KG1 (cell line): ENCODE measurements around the gene ATP2B1.
A peak's percentile ranks its signal among the peaks of the same experiment; 100 is the strongest.
"Not testable (repeated sequence)": the region's sequence is repeated elsewhere in the genome, so short reads cannot be mapped to it uniquely, and the experiment has no call there.

Experiments
- DNase-seq: peaks from one replicate; lab custom pipeline; 2025; lab: John Stamatoyannopoulos, UW

ATP2B1 gene

DNA sequence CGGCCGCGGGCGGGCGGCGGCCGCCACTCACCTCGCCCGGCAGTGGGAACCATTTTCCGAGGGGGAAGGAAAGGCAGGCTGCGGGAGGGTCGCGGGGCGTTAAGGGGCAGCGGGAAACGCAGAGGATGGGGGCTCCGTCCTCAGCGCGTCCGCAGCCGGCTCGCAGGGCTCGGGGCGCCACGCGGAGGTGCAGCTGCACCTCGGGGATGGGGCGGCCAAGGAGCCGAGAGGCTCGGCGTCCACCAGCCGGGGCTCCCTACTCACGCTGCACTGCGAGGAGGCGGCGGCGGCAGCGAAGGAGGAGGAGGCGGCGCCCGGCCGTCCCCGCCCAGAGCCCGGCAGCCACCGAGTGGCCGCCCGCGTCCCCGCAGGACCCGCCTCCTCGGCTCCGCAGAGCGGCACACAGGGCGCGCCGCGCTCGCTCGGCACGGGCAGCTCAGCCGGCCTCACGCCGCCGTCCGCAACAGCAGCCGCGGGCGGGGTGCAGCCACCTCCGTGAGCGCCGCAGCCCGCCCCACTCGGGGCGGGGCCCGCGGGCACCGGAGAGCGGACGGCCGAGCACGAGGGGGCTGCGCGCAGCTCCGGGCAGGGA lies at the start of gene ATP2B1:
Gene ATP2B1, minus strand, starts transcription at position 274 of the 592 bp plus-strand sequence. CDS start 52,952 bp downstream, outside the sequence.
- no peak for DNase-seq

DNA sequence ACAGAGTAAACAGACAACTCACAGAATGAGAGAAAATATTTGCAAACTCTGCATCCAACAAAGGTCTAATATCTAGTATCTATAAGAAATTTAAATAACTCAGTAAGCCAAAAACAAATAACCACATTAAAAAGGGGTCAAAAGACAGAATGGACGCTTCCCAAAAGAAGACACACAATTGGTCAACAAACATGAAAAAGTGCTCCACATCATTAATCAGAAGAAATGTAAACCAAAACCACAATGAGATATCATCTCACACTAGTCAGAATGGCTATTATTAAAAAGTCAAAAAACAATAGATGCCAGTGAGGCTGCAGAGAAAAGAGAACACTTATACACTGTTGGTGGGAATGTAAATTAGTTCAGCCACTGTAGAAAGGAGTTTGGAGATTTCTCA lies 49.3 kb upstream of the ATP2B1 start:
- DNase-seq = not testable (repeated sequence)

DNA sequence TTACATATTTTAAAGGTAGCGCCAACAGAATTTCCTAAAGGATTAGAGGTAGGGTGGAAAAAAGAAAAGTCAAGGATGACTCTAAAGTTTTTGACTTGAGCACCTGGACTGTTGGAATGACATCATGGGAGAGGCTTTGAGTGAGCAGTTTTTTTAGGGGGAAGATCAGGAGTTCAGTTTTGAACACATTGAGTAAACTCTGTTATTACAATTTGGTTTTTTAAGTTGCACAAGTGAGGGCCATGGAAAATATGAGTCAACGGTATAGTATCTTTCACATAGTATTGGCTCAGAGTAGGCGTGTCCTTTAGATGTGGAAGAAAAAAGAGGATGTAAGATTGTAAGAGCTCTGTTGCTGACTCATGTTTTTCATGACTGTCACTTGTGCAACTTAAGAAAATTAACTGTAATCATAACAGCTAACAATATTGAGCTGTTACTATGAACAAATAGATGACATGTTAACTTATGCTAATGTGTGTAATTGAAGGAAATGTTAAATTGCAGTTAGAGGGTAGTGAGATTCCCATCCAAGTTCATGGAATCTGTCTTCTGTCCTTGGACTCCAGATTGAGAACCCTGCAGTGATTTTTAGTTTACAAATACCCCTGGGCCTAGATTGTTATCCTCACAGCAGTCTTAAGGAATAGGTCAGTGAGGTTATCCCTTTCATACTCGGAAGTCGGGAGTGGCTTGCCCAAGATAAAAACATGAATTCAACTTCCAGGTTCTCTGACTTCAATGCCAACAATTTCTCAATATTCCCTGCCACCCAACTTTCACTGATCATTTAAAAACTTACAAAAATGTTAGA lies 48.2 kb upstream of the ATP2B1 start:
- DNase-seq = peak; percentile 76

DNA sequence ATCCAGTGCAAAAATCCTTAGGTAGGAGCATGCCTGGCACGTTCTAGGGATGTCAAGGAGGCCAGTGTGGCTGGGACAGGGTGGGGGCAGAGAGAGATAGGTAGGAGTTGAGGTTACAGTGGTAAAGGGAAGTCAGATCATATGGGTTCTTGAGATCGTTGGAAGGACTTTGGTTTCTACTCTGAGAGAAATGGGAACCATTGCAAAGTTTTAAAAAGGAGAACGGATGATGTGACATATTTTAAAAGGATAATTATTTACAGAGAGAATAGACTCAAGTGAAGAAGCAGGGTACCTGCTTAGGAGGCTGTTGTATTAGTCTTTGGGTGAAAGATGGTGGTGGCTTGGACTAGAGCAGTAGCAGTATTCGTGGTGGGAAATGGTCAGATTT lies 47.6 kb upstream of the ATP2B1 start:
- no peak for DNase-seq

DNA sequence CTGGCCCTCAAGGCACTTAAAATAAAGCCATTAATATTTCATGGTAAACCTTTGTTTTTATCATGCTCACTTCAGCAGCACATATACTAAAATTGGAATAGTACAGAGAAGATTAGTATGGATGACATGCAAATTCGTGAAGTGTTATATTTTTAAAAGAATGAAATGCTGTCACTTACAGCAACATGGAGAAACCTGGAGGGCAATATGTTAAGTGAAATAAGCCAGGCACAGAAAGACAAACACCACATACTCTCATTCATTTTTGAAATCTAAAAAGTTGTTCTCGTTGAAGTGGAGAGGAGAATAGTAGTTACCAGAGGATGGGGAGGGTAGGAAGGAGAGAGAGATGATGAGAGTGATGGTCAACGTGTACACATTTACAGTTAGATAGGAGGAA lies 45.4 kb upstream of the ATP2B1 start:
- no peak for DNase-seq

DNA sequence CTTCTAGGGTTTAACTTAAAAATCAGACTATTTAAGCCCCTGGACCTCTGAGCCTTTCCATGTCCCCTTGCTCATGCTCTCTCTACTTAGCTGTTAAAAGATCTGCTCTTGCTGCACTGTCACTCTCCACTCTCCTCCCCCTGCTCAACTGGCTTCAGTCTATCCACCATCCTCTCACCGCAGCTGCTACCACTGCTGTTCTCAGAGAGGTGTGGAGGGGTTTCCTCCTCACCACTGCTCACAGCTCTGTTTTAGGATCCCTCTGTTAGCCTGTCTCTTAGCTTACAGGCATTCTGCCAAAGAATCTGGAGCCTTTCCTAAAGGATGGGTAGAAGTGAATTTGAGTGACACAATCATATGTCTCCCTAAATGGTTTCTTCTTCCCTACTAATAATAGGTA lies 43.7 kb upstream of the ATP2B1 start:
- no peak for DNase-seq

DNA sequence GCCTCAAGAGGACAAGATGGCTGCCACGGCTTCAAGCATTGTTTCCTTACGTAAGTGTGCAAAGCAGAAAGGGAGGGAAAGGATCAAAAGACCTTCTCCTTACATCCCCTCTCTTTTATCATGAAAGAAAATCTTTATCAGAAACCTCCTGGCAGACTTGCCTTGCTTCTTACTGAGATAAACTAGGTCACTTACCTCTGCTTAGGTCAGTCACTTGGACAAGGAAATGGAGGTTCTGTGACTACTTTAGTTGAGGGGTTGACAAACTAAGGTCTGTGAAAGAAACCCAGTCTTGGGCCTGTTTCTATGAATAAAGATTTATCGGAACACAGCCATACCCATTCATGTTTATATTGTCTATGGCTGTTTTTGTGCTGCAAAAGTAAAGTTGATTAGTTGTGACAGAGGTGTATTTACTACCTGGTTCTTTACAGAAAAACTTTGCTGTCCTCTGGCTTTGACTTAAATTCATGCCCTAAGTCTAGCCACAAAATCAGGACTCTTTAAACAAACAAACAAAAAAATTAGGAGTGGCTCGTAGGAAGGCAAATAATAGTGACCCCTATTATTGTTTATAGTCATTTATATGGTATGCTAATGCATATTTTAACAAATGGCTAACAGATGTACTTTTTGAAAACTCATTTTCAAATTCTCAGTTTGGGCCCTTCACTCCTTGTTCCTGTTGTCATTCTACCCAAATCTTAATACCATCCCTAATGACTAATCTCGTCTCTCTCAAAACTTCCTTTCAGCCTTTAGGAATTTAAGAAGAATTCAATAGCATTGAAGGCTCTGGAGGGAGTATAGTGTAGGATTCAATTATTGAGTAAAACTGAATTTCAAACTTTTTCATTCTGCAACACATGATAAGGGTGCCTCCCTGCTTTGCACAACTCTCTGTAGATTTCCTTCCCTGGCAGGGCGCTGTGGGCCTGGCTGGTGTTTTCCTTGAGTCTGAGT lies 42.0 kb upstream of the ATP2B1 start:
- DNase-seq = no peak

DNA sequence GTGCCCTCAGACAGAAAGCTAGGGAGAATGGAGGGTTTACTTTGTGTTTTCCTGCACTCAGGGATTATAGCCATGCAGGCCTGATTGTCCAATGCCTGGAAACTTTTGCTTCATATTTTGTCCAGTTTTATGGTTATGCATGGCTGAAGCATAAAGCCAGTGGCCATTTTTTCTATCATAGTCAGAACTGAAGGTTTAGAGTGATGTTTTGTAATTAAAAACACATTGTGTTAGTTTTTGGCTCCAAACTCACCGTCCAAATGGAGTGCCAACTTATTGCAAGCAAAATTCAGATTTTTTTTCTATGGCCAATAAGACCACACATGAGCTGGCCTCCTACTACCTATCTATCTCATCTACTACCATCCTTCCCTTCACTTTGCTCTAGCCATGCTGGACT lies 40.2 kb upstream of the ATP2B1 start:
- DNase-seq = no peak

DNA sequence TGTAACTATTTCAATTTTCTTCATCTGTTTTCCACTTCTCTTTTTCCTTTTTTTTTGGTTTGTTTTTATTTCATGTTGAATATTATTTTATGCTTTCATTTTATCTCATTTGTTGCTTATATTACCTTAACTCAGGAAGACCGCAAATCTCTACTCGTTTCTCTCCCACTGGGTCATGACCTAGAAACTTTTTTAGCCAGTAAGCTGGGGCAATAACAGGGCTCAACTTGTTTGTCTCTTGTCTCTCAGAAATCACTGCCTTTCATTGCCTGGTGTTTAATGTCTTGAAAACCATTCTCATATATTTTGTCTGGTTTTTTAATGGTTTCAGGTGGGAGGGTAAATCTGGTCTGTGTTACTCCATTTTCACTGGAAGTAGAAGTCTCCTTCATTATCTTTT lies 36.6 kb upstream of the ATP2B1 start:
- DNase-seq = no peak

DNA sequence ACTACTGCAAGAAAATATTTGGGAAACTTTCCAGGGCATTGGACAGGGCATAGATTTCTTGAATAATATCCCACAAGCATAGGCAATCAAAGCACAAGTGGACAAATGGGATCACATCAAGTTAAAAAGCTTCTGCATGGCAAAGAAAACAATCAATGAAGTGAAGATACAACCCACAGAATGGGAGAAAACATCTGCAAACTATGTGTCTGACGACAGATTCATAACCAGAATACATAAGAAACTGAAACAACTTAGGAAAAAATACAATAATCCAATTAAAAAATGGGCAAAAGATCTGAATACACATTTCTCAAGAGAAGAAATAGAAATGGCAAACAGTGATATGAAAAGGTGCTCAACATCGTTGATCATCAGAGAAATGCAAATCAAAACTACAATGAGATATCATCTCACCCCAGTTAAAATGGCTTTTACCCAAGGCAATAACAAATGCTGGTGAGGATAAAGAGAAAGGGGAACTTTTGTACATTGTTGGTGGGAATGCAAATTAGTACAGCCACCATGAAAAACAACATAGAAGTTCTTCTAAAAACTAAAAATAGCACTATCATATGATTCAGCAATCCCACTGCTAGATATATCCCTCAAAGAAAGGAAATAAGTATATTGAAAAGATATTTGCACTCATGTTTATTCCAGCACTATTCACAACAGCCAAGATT lies 33.8 kb upstream of the ATP2B1 start:
- DNase-seq = no peak

DNA sequence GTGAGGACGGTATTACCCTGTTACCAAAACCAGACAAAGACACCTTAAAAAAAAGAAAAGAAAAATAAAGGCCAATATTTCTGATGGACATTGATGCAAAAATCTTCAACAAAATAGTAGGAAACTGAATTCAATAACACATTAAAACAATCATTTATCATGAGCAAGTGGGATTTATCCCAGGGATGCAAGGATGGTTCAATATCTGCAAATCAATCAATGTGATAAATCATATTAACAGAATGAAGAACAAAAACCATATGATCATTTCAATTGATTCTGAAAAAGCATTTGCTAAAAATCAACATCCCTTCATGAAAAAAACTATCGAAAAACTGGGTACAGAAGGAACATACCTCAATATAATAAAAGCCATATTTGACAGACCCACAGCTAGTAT lies 32.3 kb upstream of the ATP2B1 start:
- no peak for DNase-seq

DNA sequence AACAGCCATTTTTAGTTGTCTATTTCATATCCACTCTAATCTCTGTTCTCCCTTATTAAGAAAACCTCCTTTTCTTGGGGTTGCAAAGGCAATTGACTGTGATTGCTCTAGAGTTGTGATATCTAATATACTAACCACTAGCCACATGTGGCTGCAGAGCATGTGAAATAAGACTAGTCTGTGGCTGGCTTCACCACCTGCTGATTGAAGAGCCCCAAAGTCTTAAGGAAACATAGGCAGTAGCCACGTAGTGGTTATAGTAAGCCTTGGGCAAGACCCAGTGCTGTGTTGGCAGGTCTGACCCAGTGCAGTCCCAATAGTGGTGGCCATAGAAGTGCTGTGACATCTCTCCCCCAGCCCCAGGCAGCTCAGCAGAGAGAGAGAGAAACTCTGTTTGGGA lies 28.4 kb upstream of the ATP2B1 start:
- no peak for DNase-seq

DNA sequence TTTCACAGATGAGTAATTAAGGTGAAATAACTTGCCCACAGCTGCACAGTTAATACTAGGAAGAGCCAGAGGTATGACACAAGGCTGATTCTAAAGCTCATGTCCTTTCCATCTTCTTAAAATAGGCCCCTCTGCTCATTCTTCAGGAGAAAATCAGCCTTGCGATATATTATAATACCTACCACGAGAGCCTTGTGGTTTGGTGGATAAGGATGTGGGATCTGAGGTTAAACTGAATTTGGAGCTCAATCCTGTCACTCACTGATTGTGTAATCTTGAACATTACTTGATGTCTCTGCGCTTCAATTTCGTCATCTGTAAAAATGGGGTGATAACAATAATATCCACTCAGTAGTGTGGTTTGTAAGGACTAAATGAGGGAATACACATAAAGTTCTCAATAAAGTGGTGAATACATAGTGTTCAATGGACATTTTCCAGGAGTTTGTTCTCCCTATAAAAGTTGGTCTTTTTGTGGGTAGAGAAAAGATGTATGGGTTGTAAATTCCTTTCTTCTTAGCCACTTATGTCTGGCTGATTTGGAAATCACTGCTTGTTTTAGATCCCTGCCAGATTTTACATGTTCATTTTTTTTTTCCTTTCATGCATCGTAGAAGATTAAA lies 25.1 kb upstream of the ATP2B1 start:
- peak; percentile 17 for DNase-seq

DNA sequence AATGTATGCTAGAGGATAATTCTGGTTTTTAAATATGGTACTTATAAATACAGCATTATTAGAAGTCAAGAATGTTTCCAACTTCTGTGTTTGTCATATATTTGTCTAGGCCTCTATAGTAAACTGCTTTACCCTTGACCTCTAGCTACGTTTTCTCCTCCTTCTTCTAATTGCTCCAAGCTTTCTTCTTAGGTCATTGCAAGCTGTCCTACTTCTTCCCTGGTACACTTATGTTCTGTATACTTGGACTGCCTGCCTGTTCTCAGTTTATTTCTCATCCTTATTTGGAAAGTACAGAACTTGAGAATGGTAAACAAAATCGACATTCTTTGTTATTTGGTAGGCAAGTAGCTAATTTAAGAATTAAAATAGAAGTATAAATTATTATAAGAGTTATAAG lies 23.9 kb upstream of the ATP2B1 start:
- DNase-seq = no peak

DNA sequence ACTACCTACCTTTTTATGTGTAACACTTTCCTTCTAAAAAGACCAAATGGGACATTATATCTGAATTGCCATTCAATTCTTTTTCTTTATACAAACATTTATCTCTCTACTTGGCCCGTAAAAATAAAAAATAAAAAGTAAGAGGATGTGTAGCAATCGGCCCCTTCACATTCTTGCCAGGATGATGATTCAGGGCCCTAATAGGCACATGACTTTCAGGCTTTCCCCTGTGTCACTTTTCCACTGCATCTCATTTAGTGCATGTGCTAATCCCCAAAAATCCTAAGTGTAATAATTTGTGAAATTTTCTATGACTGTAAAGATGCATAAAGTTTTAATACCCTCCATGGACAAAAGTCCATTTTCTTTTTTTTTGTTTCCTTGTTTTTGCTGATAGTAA lies 23.0 kb upstream of the ATP2B1 start:
- no peak for DNase-seq

DNA sequence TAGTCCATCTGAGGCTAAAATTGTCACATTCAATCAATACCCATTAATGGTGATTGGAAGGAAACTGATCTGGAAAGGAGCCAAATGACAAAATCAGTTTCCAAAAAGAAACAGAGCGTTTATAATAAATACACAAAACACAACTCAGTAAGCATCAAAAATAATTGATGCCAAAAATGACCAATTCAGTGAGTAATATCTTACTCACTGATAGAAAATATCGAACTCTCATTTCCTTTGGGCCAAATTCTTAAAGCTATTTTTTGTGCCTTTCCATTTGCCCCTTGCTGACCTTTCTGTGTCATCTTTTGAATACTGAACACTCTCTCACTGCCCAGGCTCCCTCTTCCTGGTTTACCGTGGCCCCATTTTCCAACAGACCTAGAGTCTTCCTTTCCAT lies 22.5 kb upstream of the ATP2B1 start:
- DNase-seq = no peak

DNA sequence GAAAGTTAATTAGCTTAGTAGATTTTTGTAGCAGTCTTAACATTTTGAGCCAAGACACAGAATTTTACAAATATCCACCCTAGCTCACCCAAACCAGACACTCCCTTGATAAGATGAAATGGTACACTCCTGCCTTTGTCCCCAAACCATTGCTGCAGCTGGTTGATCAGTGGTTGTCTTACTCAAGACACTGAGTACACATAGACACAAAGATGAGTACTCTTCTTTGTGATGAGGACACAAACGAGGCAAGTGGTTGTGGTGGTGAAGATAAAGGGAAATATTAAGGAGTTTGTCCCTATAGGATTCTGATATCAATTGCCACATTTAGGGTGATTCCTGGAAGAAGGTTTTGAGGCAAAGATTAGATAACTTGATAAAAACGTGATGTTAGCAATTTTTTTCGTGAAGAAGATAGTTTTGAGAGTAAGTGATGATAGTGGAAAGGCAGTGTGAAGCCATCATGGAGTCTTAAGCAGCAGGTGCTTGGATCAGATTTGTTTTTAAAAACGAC lies 21.4 kb upstream of the ATP2B1 start:
- DNase-seq = no peak

DNA sequence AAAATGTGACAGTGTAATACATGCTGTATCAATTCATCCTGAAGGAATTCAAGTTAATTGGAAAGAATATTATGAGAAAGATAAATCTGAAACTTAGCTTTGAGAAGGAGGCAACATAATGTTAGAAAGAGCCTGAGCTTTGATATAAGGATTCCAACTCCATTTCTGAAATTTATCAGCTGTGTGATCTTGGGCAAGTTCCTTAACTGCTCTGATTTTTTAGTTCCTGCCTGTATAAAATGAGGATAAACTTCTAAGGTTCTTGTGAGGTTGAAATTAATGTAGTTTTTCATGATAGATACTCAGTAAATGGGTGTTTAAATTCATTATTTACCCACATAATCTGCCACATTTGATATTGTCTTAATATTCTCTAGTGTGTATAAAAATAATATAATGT lies 14.6 kb upstream of the ATP2B1 start:
- DNase-seq = no peak

DNA sequence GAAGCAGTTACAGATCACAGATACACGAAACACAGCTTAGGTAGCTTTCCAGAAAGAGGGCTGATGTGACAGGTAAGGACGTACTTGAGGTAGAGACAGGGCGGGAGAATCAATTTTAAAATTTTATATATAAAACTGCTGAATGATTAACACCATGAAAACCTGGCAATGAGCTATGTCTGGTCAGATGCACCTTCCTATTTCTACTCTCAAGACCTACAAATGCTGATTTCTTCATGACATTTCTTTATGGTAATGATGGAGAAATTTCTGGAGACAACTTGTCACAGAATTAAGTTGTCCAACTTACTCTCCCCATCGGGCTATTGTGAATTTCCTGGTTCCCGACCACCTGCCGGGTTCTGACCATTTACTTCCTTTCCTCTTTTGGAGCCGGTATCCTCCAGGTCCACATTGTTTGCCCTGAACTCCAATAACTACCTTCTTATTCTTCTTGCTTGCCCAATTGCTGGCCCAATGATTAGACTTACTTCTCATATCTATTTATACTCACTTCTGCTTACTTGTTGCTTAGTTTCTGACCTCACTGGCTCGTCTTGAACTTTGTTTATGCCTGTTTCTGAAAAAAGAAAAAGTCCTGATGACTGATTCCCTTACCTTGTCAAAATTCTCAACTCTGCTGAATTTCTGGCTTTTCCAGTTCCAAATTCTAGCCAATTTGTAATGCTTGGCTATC lies 12.8 kb upstream of the ATP2B1 start:
- DNase-seq = no peak

DNA sequence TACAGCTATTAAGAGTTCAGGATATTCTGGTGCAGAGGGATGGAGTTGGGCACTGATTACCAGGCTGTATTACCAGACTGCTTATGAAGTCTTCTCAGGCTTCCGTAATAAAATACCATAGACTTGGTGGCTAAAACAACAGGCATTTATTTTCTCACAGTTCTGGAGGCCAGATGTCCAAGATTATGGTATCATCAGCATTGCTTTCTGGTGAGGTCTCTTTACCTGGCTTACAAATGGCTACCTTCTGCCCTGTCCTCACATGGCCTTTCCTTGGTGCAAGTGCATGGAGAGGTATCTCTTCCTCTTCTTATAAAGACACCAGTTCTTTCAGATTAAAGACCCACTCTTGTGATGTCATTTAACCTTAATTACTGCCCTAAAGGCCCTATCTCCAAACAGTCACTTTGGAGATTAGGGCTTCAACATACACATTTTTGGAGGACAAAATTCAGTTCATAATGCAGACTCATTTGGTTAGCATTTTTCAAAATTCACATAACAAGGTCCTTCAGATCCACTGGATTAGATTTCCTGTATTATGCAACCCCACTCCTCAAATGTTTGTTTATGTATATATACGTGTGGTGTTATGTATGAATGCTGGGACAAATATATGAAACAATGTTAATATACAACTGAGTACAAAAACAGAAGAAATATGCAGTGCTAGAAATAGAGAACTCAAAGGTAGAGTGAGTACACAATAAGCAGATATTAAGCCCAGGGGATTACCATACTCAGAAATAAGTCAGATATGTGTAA lies 9.3 kb upstream of the ATP2B1 start:
- no peak for DNase-seq
